Astrocyte (in vitro differentiated cells and primary cell): ENCODE measurements around the gene NPHP1.

ENCODE experiments used
- EZH2 ChIP-seq: IDR thresholded peaks from 2 replicates; pipeline ENCODE4 v1.6.1; 2012; ENCODE audit warnings: mild to moderate bottlenecking, low read length, inconsistent platforms; ENCODE audit not compliant: insufficient read depth
- TF ChIP-seq, protein P1 (sequence below): IDR thresholded peaks from 2 replicates; pipeline ENCODE4 v1.5.1; 2011; ENCODE audit warnings: low read depth, mild to moderate bottlenecking, inconsistent platforms, low read length, moderate library complexity; ENCODE audit not compliant: insufficient read depth

DNA sequence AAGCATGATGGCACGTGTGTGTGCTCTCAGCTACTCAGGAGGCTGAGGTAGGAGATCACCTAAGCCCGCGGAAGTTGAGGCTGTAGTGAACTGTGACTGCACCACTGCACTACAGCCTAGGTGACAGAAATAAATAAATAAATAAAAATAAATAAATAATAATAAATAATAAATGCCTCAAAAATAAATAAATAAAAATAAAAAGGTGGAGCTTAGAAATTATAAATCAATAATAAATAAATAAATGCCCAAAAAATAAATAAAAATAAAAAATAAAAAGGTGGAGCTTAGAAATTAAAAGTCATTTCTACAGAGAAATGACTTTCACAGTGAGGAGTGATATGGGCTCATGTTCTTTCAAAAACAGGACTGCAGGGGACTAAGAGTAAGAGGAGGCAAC, 83.2 kb downstream of the NPHP1 start:
- TF ChIP-seq, protein P1, sequence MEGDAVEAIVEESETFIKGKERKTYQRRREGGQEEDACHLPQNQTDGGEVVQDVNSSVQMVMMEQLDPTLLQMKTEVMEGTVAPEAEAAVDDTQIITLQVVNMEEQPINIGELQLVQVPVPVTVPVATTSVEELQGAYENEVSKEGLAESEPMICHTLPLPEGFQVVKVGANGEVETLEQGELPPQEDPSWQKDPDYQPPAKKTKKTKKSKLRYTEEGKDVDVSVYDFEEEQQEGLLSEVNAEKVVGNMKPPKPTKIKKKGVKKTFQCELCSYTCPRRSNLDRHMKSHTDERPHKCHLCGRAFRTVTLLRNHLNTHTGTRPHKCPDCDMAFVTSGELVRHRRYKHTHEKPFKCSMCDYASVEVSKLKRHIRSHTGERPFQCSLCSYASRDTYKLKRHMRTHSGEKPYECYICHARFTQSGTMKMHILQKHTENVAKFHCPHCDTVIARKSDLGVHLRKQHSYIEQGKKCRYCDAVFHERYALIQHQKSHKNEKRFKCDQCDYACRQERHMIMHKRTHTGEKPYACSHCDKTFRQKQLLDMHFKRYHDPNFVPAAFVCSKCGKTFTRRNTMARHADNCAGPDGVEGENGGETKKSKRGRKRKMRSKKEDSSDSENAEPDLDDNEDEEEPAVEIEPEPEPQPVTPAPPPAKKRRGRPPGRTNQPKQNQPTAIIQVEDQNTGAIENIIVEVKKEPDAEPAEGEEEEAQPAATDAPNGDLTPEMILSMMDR, result no peak
- no peak for TF ChIP-seq EZH2
